LoVo (cell line): ENCODE measurements around the gene RASGRP3.

Experiments used
- DNase-seq: peaks from one replicate; pipeline ENCODE4 v3.0.0-alpha.2; 2016; ENCODE audit warnings: low spot score

The RASGRP3 gene

GRCh38 chr2:33583194-33583938, 106.9 kb downstream of the RASGRP3 start:
- peak; percentile 32 for DNase-seq

GRCh38 chr2:33586766-33587165, 110.3 kb downstream of the RASGRP3 start:
- no peak for DNase-seq

GRCh38 chr2:33588232-33588631, 111.8 kb downstream of the RASGRP3 start:
- DNase-seq = no peak

- DNase-seq = no peak
Observed at GRCh38 chr2:33589444-33589843, 113.0 kb downstream of the RASGRP3 start.

GRCh38 chr2:33595385-33595784, 118.9 kb downstream of the RASGRP3 start:
- DNase-seq = no peak

GRCh38 chr2:33597026-33597425, 120.6 kb downstream of the RASGRP3 start:
- DNase-seq = no peak

- peak; percentile 18 for DNase-seq
Observed at GRCh38 chr2:33598561-33599174, 122.2 kb downstream of the RASGRP3 start.

- DNase-seq = peak; percentile 99
Observed at GRCh38 chr2:33599175-33599942, 122.9 kb downstream of the RASGRP3 start, which contains the start of gene FAM98A. TSS of gene FAM98A (minus strand) at chr2:33599299. CDS start at chr2:33599221, 78 bp downstream.

- no peak for DNase-seq
Observed at GRCh38 chr2:33599943-33600192, 123.4 kb downstream of the RASGRP3 start.

- no peak for DNase-seq
Observed at GRCh38 chr2:33602201-33602830, 125.9 kb downstream of the RASGRP3 start.

GRCh38 chr2:33603416-33603815, 127.0 kb downstream of the RASGRP3 start:
- no peak for DNase-seq

- DNase-seq = no peak
Observed at GRCh38 chr2:33605056-33605455, 128.6 kb downstream of the RASGRP3 start.

- DNase-seq = no peak
Observed at GRCh38 chr2:33606100-33606499, 129.7 kb downstream of the RASGRP3 start.

GRCh38 chr2:33606622-33607021, 130.2 kb downstream of the RASGRP3 start:
- no peak for DNase-seq

GRCh38 chr2:33607251-33607721, 130.8 kb downstream of the RASGRP3 start:
- no peak for DNase-seq

- no peak for DNase-seq
Observed at GRCh38 chr2:33607905-33608304, 131.5 kb downstream of the RASGRP3 start.

GRCh38 chr2:33614190-33614589, 137.7 kb downstream of the RASGRP3 start:
- DNase-seq = no peak
